Adrenal gland (tissue), 12 donors: ENCODE results near the gene CDK4. TPM values are rescaled to one million over a fixed set of nuclear protein-coding genes. Genes with fewer than 3 reads are reported as not detected.

Experiments used
- DNase-seq, 7 donors: peaks; one replicate each; pipeline ENCODE4 v3.0.0-alpha.2; 2019 to 2020
- H3K27ac ChIP-seq, 5 donors: fragments of 200-600 bp; sonication (generic) in 4 of 5; 1 replicate in 3 of 5; 2 replicates in 2 of 5; pipeline versions ENCODE4 v1.5.1 to v1.8.0; 2016 to 2020; ENCODE audit warnings: mild to moderate bottlenecking in 1 of 5
- H3K27me3 ChIP-seq: fragments of 200-600 bp; 2 replicates; pipeline ENCODE4 v1.8.0; 2021
- H3K36me3 ChIP-seq, 2 donors: fragments of 200-600 bp; replicated peaks in 1 of 2; 1 replicate in 1 of 2; 2 replicates in 1 of 2; pipeline versions ENCODE4 v1.5.1 to v1.8.0; 2018 to 2022
- H3K4me1 ChIP-seq, 2 donors: fragments of 200-600 bp; replicated peaks in 1 of 2; 1 replicate in 1 of 2; 2 replicates in 1 of 2; pipeline versions ENCODE4 v1.5.1 to v1.8.0; 2018 to 2021
- H3K4me3 ChIP-seq, 4 donors: fragments of 200-600 bp; sonication (generic) in 3 of 4; one replicate each; pipeline ENCODE4 v1.5.1; 2016 to 2018
- H3K9me3 ChIP-seq, 3 donors: fragments of 200-600 bp; sonication (generic) in 1 of 3; replicated peaks in 1 of 3; 1 replicate in 2 of 3; 2 replicates in 1 of 3; pipeline versions ENCODE4 v1.5.1 to v1.8.0; 2016 to 2021
- CTCF ChIP-seq, 6 experiments: fragments of 450-650 bp in 4 of 6; fragments of 200-600 bp in 2 of 6; sonication (generic) in 1 of 6; IDR thresholded peaks; 1 replicate in 5 of 6; 2 replicates in 1 of 6; pipeline versions ENCODE4 v1.5.1 to v1.8.0; 2016 to 2021; ENCODE audit warnings: antibody characterized with exemption in 6 of 6, mild to moderate bottlenecking in 2 of 6, moderate library complexity in 1 of 6
- POLR2A ChIP-seq, 2 donors: fragments of 450-650 bp; IDR thresholded peaks; one replicate each; pipeline ENCODE4 v1.6.1; 2017; ENCODE audit warnings: antibody characterized with exemption in 2 of 2, mild to moderate bottlenecking in 2 of 2, moderate library complexity in 1 of 2
- WGBS, 4 donors: extraction: QIAGEN DNeasy Blood & Tissue Kit in 2 of 4; methylation state at CpG; one replicate each; pipeline versions ENCODE4 v1.1.5 to v1.1.7; 2013 to 2017; 5-methylcytosine and 5-hydroxymethylcytosine counted together
- intact Hi-C, 2 donors: fragments of 100-400 bp; cut with DNase I; formaldehyde crosslinking; loops; one replicate each; pipeline versions ENCODE4 v1.14.1 to v1.15.0; 2022 to 2023
- polyA plus RNA-seq, 3 donors: library from polyadenylated mRNA; stranded (reverse); fragments of 200-250 nt in 2 of 3; fragments of 350-450 nt in 1 of 3; fragmentation: Illumina TruSeq in 1 of 3; extraction: RNeasy Lipid Tissue Mini Kit (QIAGEN cat#74804) in 1 of 3; gene quantifications; one replicate each; pipeline ENCODE4 v1.2.3, GENCODE V29; 2013 to 2014
- total RNA-seq, 9 donors: library from RNA; depleted of rRNA in 4 of 9; stranded (reverse); fragments of >200 nt in 4 of 9; fragments of 120-200 nt in 1 of 9; fragmentation: NEBNext Ultra II Directional in 1 of 9; extraction: Animal tissue kit (Norgen Biotek cat#: 25700) in 1 of 9; gene quantifications; one replicate each; pipeline versions ENCODE4 v1.1.0 to v1.2.4, GENCODE V29; 2013 to 2023
- donor health status: healthy with polysubstance abuse.
- donor health status: Bipolar disorder and iron deficiency.
- donor health status: DM: yes; HTN: yes; CAD: no.
- donor health status: DM: no; HTN: no; CAD: no.
- donor health status: DM: no; HTN: no; CAD: no.
- donor health status: DM: yes; HTN: yes; CAD: no.

Gene CDK4
- total and polyA plus RNA-seq, 12 donors: 46.8 to 197 (median 139) TPM

DNA sequence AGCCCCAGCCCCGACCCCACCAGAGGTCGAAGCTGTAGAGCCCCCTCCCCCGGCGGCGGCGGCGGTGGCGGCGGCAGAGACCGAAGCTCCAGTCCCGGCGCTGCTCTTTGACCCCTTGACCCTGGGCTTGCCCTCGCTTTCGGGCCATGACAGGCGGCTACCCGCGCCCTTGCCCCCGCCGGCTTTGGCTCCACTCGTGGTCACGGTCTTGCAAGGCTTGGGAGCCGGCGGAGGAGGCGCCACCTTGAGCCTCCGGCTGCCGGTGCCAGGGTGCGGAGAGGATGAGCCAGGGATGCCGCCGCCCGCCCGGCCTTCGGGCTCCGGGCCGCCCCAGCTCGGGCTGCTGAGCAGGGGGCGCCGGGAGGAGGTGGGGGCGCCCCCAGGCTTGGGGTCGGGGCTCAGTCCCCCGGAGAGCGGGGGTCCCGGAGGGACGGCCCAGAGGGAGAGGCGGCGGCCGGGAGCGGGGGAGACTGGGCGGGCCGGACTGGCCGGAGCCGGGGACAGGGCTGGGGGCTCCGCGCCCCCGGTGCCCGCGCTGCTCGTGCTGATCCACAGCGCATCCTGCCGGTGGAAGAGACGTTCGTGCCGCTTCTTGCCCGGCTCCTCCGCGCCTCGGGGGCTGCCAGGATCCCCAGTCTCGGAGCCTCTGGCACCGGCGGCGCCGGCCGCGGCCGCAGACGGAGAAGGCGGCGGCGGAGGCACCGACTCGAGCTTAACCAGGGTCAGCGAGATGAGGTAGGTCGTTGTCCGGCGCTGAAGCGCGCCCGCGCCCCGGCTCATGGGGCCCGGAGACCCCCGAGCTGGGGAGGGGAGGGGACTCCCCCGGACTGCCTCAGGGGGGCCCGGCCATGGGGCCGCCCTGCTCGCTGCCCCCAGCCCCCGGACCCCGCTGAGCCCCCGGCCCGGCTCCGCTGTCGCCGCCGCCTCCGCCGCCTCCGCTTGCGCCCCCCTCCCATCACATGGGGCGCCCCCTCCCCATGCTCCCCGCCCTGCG lies 14.3 kb downstream of the CDK4 start:
- no peaks in the 10 kb centered on the region for H3K9me3 ChIP-seq
- WGBS, 4 donors: 21 to 58% (median 24%) methylated on average over 10 to 108 of the region's 110 CpGs; no CpG with 5 or more reads in 1 of the 4 donors
- no peak overlapping the region for H3K27ac ChIP-seq
- H3K27me3 ChIP-seq: peaks cover 48% of the 10 kb centered on the region
- H3K36me3 ChIP-seq: no peaks in the 10 kb centered on the region
- TF ChIP-seq POLR2A (IDR thresholded peaks at IDR 0.05) (no peak), CTCF (IDR thresholded peaks at IDR 0.05) (no peak)
- peaks cover 14 to 25% of the 10 kb centered on the region in 2 donors for H3K4me1 ChIP-seq
- H3K4me3 ChIP-seq: peak overlapping the region in 1 of 4 donors; percentile 36
- DNase-seq: peak in 1 of 7 donors; percentile 35
- intact Hi-C loops: no loop called here

DNA sequence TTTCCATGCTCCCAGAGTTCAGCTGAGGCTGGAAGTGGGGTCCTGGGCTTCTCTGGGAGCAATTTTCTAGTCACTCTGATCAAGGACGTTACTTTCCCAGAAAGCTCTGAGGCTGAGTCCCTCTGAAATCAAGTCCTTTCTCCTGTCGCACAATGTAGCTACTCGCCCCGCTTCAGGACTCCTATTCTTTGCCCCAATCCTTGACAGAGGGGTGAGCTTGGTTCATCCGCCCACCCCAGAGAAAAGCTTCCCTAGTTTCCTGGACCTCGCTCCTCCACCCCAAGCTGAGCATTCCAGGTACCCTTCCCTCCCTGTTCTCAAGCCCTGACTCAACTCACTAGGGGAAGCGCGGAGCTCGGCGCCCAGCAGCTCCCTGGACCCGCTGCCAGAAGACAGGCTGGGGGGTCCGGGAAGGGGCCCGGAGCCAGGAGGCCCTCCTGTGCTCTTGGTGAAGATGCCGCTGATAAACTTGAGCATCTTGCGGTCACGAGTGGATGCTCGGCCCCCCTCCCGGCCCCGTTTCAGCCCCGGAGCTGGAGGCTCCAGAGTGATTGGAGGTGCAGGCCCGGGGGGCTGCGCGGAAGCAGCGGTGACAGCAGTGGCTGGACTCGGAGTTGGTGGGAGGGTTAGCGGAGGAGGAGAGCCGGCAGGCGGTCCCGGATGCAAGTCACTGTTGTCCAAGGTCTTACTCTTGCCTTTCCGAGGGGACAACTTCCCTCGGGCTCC lies 15.2 kb downstream of the CDK4 start:
- TF ChIP-seq CTCF (IDR thresholded peaks at IDR 0.05): no peak
- no peak for TF ChIP-seq POLR2A (IDR thresholded peaks at IDR 0.05)
- Histone ChIP-seq H3K4me3 (no peak overlapping the region), H3K9me3 (no peaks in the 10 kb centered on the region), H3K27me3 (peaks cover 48% of the 10 kb centered on the region), H3K27ac (no peak overlapping the region), H3K4me1 (peaks cover 14 to 25% of the 10 kb centered on the region in 2 donors), H3K36me3 (no peaks in the 10 kb centered on the region)
- DNase-seq: no peak
- 14 to 25% (median 17%) methylated on average over 6 to 31 of the region's 31 CpGs for WGBS, 4 donors
- intact Hi-C loops: no loop called here

DNA sequence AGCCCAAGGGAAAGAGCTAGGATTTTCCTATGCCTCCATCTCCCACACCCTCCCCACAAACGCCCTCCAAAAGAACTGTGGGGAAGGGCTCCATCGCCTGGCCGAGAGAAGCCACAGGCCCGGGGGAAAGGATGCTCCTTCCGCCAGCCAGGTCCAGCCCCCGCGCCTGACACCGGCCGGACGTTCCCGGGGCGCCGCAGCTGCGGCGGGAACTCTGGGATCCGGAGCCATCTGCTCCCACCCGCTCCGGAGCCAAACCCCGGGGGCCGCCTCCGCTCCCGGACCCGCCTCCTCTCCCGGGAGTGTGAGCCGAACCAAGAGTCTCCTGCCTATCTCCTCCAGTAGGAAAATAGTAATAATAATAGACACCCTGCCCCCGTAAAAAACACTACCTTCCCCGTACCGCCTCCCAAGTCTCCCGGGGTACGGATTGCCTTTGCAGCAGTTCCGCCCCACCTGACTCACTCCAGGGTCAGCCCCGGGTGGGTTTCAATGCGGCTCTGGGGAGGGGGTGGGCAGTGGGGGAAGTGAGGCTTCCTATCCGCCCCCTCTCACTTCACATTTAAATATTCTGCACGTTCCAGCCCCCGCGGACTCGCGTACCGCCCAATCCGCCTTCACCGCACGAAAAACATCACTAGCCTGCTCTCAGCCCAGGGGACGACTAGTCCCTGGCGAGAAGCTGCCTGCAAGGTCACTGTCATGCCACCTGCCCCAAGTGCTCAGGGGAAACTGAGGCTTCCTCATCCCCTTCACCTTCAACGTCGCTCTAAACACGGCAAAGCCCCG lies 16.0 kb downstream of the CDK4 start:
- Histone ChIP-seq H3K36me3 (no peaks in the 10 kb centered on the region), H3K9me3 (no peaks in the 10 kb centered on the region), H3K27ac (no peak overlapping the region), H3K4me3 (peak overlapping the region in 1 of 4 donors; percentile 12), H3K4me1 (peaks cover 14 to 25% of the 10 kb centered on the region in 2 donors), H3K27me3 (peaks cover 47% of the 10 kb centered on the region)
- intact Hi-C loops: no loop called here
- whole genome bisulfite sequencing, 4 donors: 7 to 29% (median 16%) methylated on average over 13 to 49 of the region's 49 CpGs
- DNase-seq: no peak
- TF ChIP-seq CTCF (IDR thresholded peaks at IDR 0.05) (peak in 2 of 6 experiments; percentile 5 to 14), POLR2A (IDR thresholded peaks at IDR 0.05) (no peak)
